Superior temporal gyrus (tissue), 1 donor: ENCODE data around the gene KCNC1.

Source experiments
- DNase-seq: peaks from one replicate; pipeline ENCODE4 v3.0.0-alpha.2; 2016; ENCODE audit errors: extremely low spot score

The KCNC1 gene

GRCh38 chr11:17827006-17827405, 92.4 kb downstream of the KCNC1 start:
- DNase-seq: no peak

GRCh38 chr11:17828311-17828751, 93.8 kb downstream of the KCNC1 start:
- peak; percentile 59 for DNase-seq

DNA sequence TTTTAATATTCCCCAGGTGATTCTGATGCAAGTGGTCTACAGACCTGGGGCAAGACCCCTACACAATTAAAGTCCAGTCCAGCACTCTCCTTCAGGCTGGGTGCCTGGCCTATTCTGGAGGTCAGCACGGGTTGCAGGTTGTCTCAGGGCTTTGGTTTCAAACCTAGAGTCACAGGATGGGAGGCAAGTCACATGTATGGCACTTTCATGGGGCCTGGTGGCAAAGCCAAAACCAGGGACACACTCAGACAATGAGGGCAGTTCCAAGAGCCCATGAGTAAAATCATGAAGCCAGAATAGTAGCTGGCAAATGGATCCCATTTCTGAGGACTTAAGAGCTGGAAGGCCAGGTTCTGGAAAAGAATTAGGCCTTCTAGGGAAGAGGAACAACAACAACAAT, 96.6 kb downstream of the KCNC1 start:
- no peak for DNase-seq

DNA sequence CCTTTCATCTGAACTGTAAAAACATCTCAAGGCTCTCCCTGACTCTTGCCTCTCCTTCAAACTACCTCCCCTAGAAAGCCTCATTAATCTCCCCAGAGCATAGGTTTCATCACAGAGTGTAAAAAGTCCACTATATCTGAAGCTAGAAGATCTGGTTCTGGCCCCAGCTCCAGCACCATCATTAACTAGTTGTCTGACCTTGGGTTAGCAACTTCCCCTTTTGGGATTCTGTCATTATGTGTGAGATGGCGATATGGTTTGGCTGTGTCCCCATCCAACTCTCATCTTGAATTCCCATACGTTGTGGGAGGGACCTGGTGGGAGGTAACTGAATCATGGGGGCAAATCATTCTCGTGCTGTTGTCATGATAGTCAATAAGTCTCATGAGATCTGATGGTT, 97.3 kb downstream of the KCNC1 start:
- DNase-seq: no peak
